Fibroblast of lung (primary cell): Measurements from ENCODE around the gene CUL3.

Source experiments
- CTCF ChIP-seq, 2 donors: IDR thresholded peaks in 1 of 2; conservative IDR thresholded peaks in 1 of 2; 1 replicate in 1 of 2; 2 replicates in 1 of 2; pipeline ENCODE4 v1.5.1; 2011 to 2012; ENCODE audit warnings: low read length in 2 of 2, control low read depth in 1 of 2, inconsistent platforms in 1 of 2, low read depth in 1 of 2, mild to moderate bottlenecking in 1 of 2
- EZH2 ChIP-seq: IDR thresholded peaks from 2 replicates; pipeline ENCODE4 v1.5.1; 2012; ENCODE audit warnings: low read length, control low read depth, mild to moderate bottlenecking; ENCODE audit errors: missing control alignments

- TF ChIP-seq EZH2 (no peak), CTCF (conservative IDR thresholded peaks at IDR 0.05 in 1 of 2, IDR thresholded peaks at IDR 0.05 in 1 of 2; ENCODE audit: low read depth in 1 of 2, low read length in 2 of 2) (no peak)
Measured at GRCh38 chr2:224545884-224546644, 39.1 kb downstream of the CUL3 start.
